IPS-20b (cell line): ENCODE data around the gene ASTN1.

Experiments
- H3K27ac ChIP-seq: one replicate; pipeline ENCODE4 v1.5.1; 2013; ENCODE audit warnings: low read length
- H3K27me3 ChIP-seq: 2 replicates; pipeline ENCODE4 v1.6.1; 2013; ENCODE audit warnings: mild to moderate bottlenecking, low read length, inconsistent platforms; ENCODE audit not compliant: insufficient read depth
- H3K36me3 ChIP-seq: 2 replicates; pipeline ENCODE4 v1.6.1; 2013; ENCODE audit warnings: low read depth, mild to moderate bottlenecking, inconsistent platforms, low read length, moderate library complexity; ENCODE audit not compliant: insufficient read depth
- H3K4me1 ChIP-seq: 2 replicates; pipeline ENCODE4 v1.6.1; 2013; ENCODE audit warnings: mild to moderate bottlenecking, control low read depth, inconsistent platforms, low read length, moderate library complexity; ENCODE audit not compliant: insufficient read depth
- H3K4me3 ChIP-seq: 2 replicates; pipeline ENCODE4 v1.5.1; 2013; ENCODE audit warnings: mild to moderate bottlenecking, low read length, inconsistent platforms
- H3K9ac ChIP-seq: 2 replicates; pipeline ENCODE4 v1.6.1; 2013; ENCODE audit warnings: low read depth, mild to moderate bottlenecking, inconsistent platforms, low read length, moderate library complexity
- H3K9me3 ChIP-seq: 2 replicates; pipeline ENCODE4 v1.6.1; 2013; ENCODE audit warnings: mild to moderate bottlenecking, low read depth, low read length, inconsistent platforms; ENCODE audit not compliant: insufficient read depth

The ASTN1 gene

GRCh38 chr1:177181631-177182291, 17.2 kb upstream of the ASTN1 start:
- Histone ChIP-seq H3K9me3 (no peaks in the 10 kb centered on the region), H3K27ac (no peak overlapping the region), H3K4me3 (peak overlapping the region; percentile 67; the same call in 1 of the 2 replicates), H3K36me3 (no peaks in the 10 kb centered on the region), H3K27me3 (peaks cover 47% of the 10 kb centered on the region), H3K9ac (no peak overlapping the region; the same call in 1 of the 2 replicates), H3K4me1 (peaks cover 4% of the 10 kb centered on the region; the same call in 1 of the 2 replicates)

- Histone ChIP-seq H3K9ac (no peak overlapping the region; the same call in 1 of the 2 replicates), H3K4me3 (peak overlapping the region; percentile 67; the same call in 1 of the 2 replicates)
Observed at GRCh38 chr1:177181280-177181630, 16.7 kb upstream of the ASTN1 start.

DNA sequence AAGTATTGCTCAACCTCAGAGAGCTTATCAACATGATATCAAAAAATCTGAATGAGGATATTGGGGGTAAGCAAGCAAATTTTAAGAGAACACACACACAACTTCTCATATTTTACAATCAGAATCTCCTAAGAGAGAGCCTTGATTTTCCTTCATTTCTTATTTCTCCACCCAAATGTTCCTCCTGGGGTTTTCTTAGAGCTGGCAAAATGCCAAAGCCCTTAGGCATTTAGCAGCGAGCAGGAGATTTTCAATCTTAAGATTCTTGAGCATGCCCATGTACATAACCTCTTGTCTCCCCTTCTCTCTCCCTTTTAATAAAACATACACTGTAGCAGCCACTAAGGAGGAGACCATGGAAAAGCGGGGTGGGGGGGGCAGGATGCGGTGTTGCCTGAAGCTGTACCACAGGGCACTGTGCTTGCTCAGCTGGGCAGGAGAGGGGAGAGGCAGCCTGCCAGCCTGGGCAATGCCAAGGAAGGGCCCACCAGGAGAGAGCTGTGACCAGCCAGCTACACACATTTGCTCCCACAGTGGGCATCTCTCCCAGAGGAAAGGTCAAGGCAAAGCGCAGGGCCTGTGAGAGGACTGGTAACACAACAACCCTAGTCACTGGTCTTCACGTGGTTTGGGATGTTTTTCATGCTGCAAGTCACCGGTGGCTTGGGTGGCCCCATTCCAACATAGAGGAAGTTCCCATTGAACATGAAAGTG, 10.6 kb upstream of the ASTN1 start:
- Histone ChIP-seq H3K4me1 (peaks cover 8% of the 10 kb centered on the region; the same call in 1 of the 2 replicates), H3K4me3 (no peak overlapping the region), H3K9ac (no peak overlapping the region), H3K27ac (no peak overlapping the region), H3K9me3 (no peaks in the 10 kb centered on the region), H3K27me3 (peaks cover 97% of the 10 kb centered on the region), H3K36me3 (no peaks in the 10 kb centered on the region)

More at GRCh38 chr1:177181280-177181630, 16.7 kb upstream of the ASTN1 start:
- Histone ChIP-seq H3K4me1 (peaks cover 4% of the 10 kb centered on the region; the same call in 1 of the 2 replicates), H3K27ac (no peak overlapping the region), H3K36me3 (no peaks in the 10 kb centered on the region), H3K27me3 (peaks cover 51% of the 10 kb centered on the region), H3K9me3 (no peaks in the 10 kb centered on the region)

DNA sequence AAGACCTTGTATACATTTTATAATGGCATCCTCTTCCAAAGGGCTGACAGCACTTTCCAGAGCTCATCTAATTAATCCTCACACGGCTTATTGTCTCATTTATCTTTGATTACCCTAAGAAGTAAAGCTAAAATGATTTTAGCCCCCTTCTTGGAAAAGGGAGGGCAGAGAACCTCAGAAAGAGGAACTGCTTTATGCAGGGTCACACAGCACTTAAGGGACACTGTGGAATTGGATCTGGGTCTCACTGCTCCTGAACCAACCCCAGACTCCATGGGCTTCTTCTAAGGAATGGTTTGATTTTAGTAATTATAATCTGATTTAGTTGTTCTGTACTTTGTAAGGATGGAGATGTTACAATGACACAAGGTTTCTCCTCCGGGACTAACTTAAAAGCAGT, 9.5 kb upstream of the ASTN1 start:
- H3K9me3 ChIP-seq = no peaks in the 10 kb centered on the region
- H3K4me1 ChIP-seq = peaks cover 11% of the 10 kb centered on the region; the same call in 1 of the 2 replicates
- H3K4me3 ChIP-seq = no peak overlapping the region
- no peak overlapping the region for H3K9ac ChIP-seq
- H3K27me3 ChIP-seq = peaks cover 97% of the 10 kb centered on the region
- no peaks in the 10 kb centered on the region for H3K36me3 ChIP-seq
- no peak overlapping the region for H3K27ac ChIP-seq

DNA sequence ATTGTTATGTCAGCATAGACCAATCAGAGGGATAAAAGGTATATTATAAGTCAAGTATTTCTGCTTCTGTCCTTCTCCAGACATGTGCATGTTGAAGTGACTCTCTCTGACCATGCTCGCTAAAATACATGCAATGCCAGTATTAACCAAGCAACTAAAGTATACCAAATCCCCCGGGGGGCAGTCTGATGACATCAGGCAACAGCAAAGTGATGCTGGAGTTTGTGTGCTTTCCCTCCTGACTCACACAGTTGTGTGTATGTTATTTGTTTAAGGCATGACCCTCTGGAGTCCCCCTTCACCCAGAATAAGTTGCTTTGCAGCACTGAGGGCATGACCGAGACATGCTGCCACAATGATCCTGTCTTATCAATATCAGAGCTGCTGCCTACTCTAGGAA, 8.4 kb upstream of the ASTN1 start:
- Histone ChIP-seq H3K4me3 (no peak overlapping the region), H3K27me3 (peaks cover 97% of the 10 kb centered on the region), H3K36me3 (no peaks in the 10 kb centered on the region), H3K4me1 (peaks cover 11% of the 10 kb centered on the region; the same call in 1 of the 2 replicates), H3K9ac (no peak overlapping the region), H3K9me3 (no peaks in the 10 kb centered on the region), H3K27ac (no peak overlapping the region)

DNA sequence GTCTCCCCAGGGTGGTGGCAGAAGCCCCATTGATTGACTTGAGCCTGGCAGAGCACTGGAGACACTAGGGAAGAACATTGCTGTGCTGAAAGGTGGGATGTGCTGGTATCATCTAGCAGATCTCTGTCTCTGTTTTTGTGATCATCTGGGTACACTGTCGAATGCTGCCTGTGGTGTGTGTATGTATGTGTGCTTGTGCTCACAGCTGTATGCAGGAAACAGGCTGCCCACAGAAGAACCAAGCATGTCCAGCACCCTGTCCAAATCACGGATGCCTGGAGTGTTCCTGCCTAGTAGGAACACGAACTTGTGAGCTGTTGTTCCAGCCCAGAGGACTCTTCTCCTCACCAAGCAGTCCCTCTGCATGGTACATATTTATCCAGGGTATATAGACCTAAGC, 7.8 kb upstream of the ASTN1 start:
- no peak overlapping the region for H3K4me3 ChIP-seq
- H3K27ac ChIP-seq = no peak overlapping the region
- H3K27me3 ChIP-seq = peaks cover 97% of the 10 kb centered on the region

GRCh38 chr1:177171536-177172123, 7.1 kb upstream of the ASTN1 start:
- H3K27ac ChIP-seq = no peak overlapping the region
- H3K9me3 ChIP-seq = no peaks in the 10 kb centered on the region
- H3K4me1 ChIP-seq = peaks cover 11% of the 10 kb centered on the region; the same call in 1 of the 2 replicates
- peaks cover 97% of the 10 kb centered on the region for H3K27me3 ChIP-seq
- H3K9ac ChIP-seq = no peak overlapping the region
- peak overlapping the region; percentile 81; the same call in 1 of the 2 replicates for H3K4me3 ChIP-seq
- no peaks in the 10 kb centered on the region for H3K36me3 ChIP-seq

More for the DNA sequence above, 7.8 kb upstream of the ASTN1 start:
- no peak overlapping the region for H3K9ac ChIP-seq
- H3K36me3 ChIP-seq = no peaks in the 10 kb centered on the region
- H3K9me3 ChIP-seq = no peaks in the 10 kb centered on the region
- H3K4me1 ChIP-seq = peaks cover 11% of the 10 kb centered on the region; the same call in 1 of the 2 replicates

DNA sequence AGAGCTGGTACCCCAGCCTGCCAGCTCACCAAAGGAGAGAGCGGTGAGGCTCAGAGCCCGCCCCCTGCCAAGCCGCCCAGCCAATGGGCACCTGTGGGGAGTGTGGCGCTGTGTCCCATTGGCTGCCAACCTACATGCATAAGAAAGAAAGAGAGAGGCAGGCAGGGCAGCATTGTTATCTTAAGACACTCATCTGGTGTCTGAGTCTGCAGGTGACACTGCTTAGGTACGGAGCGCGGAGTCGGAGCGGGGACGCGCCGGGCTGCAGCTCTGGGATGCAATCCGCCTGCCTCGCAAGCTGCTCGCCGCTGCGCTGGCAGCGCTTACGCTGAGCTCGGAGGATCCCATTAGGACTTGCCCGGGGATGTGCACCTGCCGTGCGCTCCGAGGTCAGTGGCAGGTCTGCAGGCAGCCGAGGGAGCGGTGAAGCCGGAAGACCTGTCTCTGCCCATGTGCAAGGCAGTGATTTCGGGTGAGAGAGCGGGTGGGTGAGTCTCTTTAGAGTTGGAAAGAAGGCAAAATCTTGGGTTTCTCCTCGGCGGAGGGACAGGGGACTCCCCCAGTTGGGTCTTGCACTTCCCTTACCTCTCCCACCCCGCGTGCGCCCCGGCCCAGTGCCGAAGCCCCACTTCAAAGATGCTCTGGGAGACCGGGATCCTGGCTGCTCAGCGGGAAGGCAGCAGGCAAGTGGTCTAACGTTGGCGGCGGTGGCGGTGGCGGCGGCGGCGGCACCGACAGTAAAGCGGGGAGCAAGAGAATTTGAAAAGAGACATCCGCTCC, 6.4 kb upstream of the ASTN1 start, which contains the start of gene BRINP2:
TSS of gene BRINP2 (plus strand) at position 203 of the 780 bp plus-strand sequence. CDS start 58,919 bp downstream, outside the sequence.
- Histone ChIP-seq H3K36me3 (no peaks in the 10 kb centered on the region), H3K27ac (no peak within 1 kb of the TSS), H3K9ac (peak within 1 kb of the TSS; percentile 29; the same call in 1 of the 2 replicates), H3K27me3 (peaks cover 100% of the 10 kb centered on the region), H3K9me3 (no peaks in the 10 kb centered on the region), H3K4me1 (peaks cover 11% of the 10 kb centered on the region; the same call in 1 of the 2 replicates), H3K4me3 (peak within 1 kb of the TSS; percentile 81)

- peaks cover 90% of the 10 kb centered on the region for H3K27me3 ChIP-seq
- peak overlapping the region; percentile 84 for H3K4me3 ChIP-seq
- H3K27ac ChIP-seq = no peak overlapping the region
- no peaks in the 10 kb centered on the region for H3K9me3 ChIP-seq
- H3K4me1 ChIP-seq = peaks cover 3% of the 10 kb centered on the region; the same call in 1 of the 2 replicates
- no peaks in the 10 kb centered on the region for H3K36me3 ChIP-seq
- peak overlapping the region; percentile 77; the same call in 1 of the 2 replicates for H3K9ac ChIP-seq
Observed at GRCh38 chr1:177165069-177165439, 542 bp upstream of the ASTN1 start.

- peaks cover 78% of the 10 kb centered on the region for H3K27me3 ChIP-seq
- peak overlapping the region; percentile 84; the same call in 1 of the 2 replicates for H3K4me3 ChIP-seq
- H3K9me3 ChIP-seq = no peaks in the 10 kb centered on the region
- H3K36me3 ChIP-seq = no peaks in the 10 kb centered on the region
- no peak overlapping the region for H3K27ac ChIP-seq
- H3K4me1 ChIP-seq = no peaks in the 10 kb centered on the region; the same call in 1 of the 2 replicates
- H3K9ac ChIP-seq = peak overlapping the region; percentile 77; the same call in 1 of the 2 replicates
Observed at GRCh38 chr1:177163844-177164379, 600 bp downstream of the ASTN1 start.

GRCh38 chr1:177162243-177162642, 2.3 kb downstream of the ASTN1 start:
- no peaks in the 10 kb centered on the region for H3K36me3 ChIP-seq
- no peak overlapping the region for H3K27ac ChIP-seq
- no peaks in the 10 kb centered on the region; the same call in 1 of the 2 replicates for H3K4me1 ChIP-seq
- peaks cover 62% of the 10 kb centered on the region for H3K27me3 ChIP-seq
- H3K9ac ChIP-seq = no peak overlapping the region
- no peaks in the 10 kb centered on the region for H3K9me3 ChIP-seq
- H3K4me3 ChIP-seq = no peak overlapping the region
